Fibroblast of skin of right biceps (primary cell): ENCODE data around the gene F10.

Source experiments
- DNase-seq: peaks from one replicate; pipeline ENCODE4 v3.0.0-alpha.2; 2013

F10 gene

DNA sequence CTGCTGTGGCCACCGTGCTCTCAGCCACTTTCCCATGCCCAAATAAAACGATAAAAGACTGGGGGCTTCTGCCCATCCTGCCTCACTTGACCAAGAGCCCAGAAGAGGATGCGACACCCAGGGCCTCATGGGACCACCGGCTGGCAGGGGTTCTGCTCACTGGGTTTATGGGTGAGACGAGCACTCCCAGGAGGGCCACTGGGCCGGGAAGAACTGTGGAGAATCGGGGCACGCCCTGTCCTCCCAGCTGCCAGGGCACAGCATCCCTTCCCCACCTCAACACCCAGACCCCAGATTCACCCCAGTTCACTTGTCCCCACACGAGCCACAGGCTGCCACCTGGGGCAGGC is 4.7 kb upstream of the F10 start:
- no peak for DNase-seq

- DNase-seq: no peak
Observed at GRCh38 chr13:113118261-113119021, 4.2 kb upstream of the F10 start.

DNA sequence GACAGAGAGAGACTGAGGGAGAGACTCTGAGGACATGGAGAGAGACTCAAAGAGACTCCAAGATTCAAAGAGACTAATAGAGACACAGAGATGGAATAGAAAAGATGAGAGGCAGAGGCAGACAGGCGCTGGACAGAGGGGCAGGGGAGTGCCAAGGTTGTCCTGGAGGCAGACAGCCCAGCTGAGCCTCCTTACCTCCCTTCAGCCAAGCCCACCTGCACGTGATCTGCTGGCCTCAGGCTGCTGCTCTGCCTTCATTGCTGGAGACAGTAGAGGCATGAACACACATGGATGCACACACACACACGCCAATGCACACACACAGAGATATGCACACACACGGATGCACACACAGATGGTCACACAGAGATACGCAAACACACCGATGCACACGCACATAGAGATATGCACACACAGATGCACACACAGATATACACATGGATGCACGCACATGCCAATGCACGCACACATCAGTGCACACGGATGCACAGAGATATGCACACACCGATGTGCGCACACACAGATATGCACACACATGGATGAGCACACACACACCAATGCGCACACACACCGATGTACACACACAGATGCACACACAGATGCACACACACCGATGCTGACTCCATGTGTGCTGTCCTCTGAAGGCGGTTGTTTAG is 3.3 kb upstream of the F10 start:
- no peak for DNase-seq

GRCh38 chr13:113119822-113120189 is 2.8 kb upstream of the F10 start:
- DNase-seq: no peak

DNA sequence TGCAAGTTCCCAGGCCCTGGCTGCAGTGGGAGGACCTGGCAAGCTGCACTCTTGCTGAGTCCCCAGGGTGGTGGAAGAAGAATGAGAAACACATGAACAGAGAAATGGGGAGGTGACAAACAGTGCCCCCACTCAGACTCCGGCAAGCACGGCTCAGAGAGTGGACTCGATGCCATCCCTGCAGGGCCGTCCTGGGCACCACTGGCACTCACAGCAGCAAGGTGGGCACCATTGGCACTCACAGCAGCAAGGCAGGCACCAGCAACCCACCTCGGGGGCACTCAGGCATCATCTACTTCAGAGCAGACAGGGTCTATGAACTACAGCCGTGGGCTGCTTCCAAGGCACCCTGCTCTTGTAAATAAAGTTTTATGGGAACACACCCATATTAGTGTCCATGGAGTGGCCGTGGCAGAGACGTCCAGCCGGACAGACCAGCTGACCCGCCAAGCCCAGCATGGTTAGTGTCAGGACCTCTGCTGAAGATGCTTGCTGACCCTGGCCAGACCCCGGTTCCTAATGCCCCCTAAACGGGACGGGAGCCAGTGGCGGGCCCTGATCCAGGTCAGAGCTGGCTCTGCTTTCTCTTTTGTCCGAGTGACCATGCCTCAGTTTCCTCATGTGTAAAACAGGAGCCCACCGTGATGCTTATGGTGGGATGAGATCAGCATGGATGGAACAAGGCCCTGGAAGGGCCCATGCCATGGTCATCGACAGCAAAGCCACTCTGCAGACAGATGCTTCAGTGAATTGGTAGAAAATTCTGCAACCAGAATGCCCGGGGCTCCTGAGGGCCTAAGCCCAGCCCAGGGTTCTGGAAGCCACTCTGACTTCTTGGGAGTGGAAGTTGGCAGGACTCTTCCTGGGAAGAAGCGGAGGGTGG is 2.1 kb upstream of the F10 start:
- DNase-seq: no peak

DNA sequence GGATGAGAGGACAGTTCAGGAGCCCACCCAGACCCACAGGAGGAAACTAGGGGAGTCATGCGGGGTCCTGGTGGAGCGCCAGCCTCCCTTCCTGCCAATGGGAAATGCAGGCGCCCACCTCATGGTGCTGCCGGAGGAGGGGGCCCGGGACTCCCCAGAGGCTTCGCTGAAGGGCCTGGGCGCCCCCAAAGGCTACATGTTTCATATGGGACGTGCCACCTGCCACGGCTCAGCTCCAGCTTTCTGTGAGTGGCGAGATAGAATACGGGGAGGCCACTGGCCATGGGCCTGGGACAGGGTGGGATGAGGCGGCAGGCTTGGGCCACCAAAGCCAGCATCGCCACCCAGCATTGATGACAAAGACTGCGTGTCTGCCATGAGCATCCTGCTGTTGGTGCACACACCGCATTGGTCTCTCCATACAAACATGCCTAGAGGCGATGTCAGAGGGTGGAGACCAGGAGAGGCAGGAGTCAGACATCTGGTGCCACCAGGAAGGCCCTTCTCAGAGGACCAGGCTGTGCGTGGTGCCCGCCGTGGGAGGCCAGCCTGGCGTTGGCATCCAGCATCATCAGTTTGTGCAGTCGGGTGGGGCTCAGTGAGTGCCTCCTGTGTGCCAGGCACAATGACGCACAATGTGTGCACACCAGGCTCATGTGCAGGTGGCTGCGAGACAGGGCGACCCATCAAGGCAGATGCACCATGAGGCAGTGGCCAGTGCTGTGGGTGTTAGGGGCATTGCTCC is 1.2 kb upstream of the F10 start:
- no peak for DNase-seq

DNA sequence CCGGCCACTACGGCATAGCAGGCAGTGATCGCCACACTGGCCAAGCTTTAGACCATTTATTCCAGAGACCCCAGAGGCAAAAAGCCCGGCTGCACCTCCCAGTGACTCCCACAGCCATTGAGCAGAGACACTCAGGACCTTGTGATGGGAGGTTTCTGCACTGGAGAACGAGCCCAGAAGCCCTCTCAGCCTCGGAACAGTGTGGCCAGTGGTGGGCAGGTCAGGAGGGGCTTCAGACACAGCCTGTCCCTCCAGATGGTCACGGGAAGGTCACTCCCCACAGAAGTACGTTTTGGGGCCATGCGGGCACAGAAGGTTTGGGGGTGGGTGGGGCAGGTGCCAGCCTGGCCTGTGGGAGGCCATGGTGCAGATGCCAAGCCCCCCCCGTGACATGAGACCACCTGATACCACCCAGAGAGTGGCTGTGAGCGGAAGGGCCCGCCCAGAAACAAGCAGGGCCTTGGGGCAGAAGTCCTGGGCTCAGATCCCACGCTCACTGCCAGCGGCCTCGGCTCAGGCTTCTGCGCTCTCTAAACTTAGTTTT is 599 bp upstream of the F10 start:
- DNase-seq: no peak

GRCh38 chr13:113123226-113124201 is 915 bp downstream of the F10 start:
- no peak for DNase-seq

DNA sequence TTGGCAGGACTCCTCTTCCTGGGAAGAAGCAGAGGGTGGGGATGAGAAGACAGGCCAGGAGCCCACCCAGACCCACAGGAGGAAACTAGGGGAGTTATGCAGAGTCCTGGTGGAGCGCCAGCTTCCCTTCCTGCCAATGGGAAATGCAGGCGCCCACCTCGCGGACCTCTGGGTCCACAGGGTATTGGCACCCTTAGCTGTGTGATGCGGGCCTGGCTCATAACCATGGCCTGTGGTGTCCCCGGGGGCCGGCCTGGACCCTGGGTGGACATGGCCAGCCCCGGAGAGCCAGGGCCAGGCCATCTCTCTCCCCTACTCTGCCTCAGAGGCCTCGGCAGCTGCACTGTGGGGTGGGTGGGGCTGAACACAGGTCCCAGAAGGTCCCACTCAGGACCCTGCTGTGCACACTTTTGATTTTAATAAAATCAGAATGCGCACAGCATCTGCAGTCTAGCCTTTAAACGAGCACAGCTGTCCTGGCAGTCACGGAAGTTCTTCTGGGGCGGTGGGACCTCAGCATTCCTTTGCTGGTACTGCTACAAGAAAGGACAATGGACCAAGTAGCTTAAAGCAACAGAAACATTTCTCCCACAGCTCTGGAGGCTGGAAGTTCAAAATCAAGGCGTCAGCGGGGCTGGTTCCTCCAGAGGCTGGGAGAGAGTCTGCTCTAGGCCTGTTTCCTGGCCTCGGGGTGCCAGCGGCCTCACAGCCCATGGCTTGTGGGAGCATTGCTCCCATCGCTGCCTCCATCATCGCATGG is 1.8 kb downstream of the F10 start:
- no peak for DNase-seq

DNA sequence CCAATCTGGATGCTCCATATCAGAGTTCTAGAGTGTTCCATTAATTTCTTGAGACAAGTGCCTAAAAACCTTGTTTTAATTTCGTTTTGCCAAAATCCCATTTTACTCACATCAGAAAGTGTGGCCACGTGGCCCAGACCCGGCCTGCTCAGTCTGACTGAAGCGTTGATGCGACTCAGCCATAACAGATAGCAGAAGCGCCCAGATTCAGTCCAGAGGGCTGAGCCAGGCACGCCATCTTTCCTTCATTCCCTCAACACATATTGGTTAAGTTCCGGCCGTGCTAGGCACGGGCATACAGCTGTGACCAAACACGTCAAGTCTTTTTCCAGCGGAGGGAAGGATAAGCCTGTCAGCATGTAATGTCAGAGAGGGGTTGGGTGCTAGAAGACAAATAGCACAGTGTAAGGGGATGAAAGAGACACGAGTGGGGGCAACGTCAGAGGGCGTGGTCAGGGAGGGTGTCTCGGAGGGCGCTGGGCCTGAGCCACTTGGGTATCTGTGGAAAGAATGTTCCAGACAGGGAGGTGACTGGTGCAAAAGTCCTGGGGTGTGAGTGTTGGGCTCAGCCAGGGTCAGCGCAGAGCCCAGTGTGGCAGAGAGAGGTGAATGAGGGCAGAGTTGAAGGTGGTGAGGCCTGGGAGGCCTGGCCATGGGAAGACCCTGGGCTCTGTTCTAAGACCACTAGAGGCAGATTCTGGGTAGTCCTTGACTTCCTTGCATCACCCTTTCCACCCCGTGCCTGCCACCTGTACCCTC is 3.1 kb downstream of the F10 start:
- DNase-seq: no peak

DNA sequence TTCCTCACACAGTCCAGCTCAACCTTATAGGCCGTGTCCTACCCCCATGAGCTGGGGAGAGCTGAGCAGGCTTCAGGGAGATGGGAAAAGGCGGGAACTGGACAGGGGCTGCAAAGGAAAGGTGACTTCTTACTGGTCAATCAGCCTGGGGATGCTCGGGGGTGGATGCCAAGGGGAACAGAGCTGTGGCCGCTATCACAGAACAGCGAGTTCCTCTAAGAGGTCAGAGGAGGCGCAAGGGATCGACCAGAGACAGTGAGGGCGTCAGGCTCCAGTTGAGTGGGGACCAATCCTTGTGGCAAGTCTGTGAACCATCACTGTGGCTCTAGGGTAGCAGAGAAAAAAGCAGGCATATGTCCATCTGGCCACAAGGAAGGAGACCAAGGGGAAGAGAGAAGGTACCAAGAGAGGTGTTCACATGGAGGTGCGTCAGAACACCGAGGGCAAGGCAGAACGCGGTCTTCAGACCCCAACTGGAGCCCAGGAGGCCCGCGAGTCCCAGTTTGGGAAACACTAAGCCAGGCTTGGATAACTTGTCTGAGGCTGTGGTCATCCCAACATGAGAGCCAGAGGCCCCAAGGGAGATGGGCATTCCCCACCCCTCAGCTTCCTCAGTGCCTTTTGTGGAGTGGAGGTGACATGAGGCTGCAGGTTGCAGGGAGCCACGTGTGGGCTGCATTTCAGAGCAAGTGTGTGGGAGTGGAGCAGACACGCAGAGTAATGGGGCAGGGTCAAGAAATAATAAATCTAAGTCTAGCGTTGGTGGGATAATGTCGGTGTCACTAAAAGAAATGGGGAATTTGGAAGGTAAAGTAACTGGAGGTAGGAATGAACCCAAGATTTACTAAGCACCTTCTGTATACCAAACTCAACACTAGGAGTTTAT is 3.9 kb downstream of the F10 start:
- DNase-seq: no peak

GRCh38 chr13:113129480-113129879 is 6.9 kb downstream of the F10 start:
- no peak for DNase-seq

DNA sequence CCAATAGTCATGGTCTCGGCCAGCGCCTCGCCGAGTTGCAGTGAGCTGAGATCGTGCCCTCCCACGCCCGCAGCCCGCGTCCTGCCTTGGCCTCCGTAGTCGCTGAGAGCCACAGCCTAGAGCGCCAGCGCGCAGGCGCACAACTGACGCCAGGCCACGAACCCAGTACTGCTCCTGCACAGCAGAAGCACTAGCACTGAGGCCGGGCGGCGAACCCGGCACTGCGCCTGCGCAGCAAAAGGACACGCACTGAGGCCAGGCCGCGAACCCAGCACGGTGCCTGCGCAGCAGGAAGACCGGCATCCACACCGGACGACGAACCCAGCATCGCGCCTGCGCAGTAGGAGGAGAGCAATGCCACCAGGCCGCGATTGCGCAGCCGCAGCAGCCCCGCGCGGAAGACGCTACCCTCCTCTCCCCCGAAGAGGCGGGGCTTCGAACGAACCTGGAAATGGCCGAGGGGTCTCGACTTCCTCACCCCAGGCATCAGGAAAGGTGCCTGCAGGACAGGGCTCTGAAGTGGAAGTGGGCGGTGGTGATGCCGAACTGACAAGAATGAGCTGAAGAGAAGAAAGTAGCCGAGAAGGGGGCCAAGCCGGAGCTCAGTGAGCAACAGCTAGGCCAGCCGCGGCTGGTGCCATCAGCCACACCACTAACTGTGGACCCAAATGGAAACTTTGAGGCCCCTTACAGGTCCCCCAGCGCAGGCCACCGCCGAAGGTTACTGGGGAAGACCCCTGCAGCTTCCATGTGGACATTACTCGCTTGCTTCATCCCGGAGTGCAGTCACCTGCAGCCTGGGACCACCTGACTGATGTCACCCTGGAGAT is 7.5 kb downstream of the F10 start:
- DNase-seq: peak; percentile 30

DNA sequence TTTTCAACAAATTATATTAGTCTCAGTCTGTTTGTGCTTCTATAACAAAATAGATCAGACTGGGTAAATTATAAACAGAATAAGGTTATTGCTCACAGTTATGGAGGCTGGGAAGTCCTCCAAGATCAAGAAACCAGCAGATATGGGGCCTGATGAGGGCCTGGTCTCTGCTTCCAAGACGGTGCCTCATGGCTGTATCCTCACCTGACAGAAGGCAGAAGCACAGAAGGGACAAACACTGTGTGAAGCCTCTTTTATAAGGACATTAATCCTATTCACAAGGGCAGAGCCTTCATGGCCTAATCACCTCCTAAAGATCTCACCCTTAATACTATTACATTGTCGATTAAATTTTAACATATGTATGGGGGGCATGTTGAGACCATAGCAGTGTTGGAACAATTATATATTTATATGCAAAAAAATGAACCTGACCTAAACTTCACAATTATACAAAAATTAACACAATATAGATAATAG is 12.7 kb downstream of the F10 start:
- no peak for DNase-seq

DNA sequence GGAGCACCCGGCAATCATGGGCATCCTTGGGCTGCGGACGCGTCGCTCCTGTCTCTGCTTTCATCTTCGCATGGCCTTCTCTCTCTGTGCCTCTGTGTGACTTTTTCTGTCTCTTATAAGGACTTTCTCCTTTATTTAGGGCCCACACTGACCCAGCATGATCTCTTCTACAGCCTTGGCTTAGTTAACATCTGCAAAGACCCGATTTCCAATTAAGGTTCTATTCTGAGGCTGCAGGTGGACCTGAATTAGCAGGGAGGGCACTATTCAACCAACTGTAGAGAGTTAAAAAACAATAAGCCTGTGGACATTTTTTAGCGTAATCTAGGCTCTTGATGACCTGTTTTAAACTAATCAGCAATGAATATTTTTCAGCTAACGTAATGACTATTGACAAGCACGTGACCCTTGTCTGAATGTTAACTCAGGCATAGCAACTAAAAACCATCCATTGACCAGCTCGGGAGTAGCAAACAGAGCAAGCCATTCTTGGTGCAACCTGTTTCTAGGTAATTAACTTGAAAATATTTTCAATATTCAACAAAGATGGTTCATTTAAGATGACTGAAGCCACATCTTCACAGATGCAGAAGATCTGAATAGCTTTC is 15.2 kb downstream of the F10 start:
- no peak for DNase-seq

DNA sequence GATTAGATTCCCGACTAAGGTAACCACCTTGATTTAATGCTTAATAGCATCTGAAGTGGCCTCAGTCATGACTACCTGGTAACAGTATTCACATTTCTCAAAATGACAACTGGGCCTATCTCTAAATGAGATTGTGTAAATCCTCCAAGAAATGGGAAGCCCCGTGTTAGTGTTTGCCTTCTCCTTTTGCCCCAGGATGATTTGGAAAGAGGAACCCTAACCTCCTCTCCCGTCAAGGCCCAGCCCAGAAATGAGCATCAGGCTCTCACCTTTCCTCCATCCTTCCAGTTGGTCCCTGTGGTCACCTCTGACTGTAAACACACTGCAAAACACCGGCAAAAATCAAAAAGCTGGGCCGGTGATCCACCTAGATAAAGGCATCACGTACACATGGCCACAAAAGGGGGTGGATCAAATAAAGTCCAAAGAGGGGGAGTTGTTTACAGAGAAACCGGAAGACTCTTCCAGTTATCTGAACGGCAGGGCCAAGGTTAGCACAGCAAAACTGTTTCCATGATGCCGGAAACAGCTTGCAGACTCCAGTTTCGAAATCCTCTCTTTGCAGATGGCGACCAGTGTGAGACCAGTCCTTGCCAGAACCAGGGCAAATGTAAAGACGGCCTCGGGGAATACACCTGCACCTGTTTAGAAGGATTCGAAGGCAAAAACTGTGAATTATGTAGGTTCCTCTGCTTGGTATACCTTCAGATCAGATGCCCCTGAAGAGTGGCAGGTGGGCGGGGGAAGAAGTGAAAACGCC is 16.4 kb downstream of the F10 start:
- no peak for DNase-seq

DNA sequence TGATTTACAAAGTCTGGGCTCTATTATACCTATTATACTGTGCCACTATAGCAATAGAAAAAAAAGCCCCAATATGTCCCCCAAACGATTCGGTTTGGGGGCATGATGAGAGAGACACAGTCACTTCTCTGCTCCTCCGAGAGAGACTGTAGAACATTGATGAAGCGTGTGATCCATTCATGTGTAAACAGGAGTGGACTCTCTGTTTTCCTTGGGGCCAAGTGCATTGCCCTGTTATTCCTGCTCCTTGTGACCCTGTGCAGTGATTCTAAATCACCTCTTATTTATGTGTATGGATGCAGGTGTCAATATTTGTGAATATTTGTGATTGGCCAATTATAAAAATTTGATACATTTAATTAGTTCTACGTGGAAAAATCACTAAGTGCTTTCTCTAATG is 17.0 kb downstream of the F10 start:
- no peak for DNase-seq
